HTR-8/SVneo (cell line): ENCODE measurements around the gene TNNI3K.
A peak's percentile ranks its signal among the peaks of the same experiment; 100 is the strongest.
"Not testable (repeated sequence)": the region's sequence is repeated elsewhere in the genome, so short reads cannot be mapped to it uniquely, and the experiment has no call there.

Experiments used
- DNase-seq: peaks from one replicate; pipeline ENCODE4 v3.0.0; 2011; ENCODE audit warnings: low spot score, mixed read lengths; ENCODE audit not compliant: insufficient read length
- FAIRE-seq: peaks from 2 replicates; lab custom pipeline; 2011; peaks lifted over from hg19 to GRCh38; lab: Jason Lieb, UNC

TNNI3K gene

DNA sequence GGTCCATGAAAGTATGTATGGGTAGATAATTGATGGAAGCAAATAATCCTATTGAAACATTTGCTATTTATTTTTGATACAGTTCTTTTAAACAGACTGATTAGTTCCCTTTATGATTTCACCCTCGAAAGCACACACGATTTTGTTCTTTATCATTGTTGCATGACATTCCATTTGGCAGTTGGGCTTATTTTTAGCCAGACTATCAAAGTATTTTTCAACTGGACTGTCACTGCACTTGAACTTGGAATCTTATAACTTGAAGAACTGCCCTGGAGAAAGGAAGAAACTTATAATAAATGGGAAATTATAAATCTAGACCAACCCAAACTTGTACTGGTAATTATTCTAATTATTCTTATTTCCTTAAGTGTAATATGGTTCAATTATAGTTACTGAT is at the start of gene TNNI3K:
Gene TNNI3K (plus strand): TSS at position 235 of the 400 bp plus-strand sequence. CDS start 65 bp downstream, at position 300.
- no peak for DNase-seq
- no peak for FAIRE-seq

GRCh38 chr1:74193908-74194307 is 41.3 kb upstream of the TNNI3K start:
- DNase-seq (no peak), FAIRE-seq (no peak)

- FAIRE-seq (no peak), DNase-seq (no peak)
Measured at GRCh38 chr1:74195339-74195738, 39.8 kb upstream of the TNNI3K start.

GRCh38 chr1:74197255-74197654 is 37.9 kb upstream of the TNNI3K start:
- no peak for DNase-seq

GRCh38 chr1:74197657-74198552 is 37.3 kb upstream of the TNNI3K start, which contains the start of the genes FPGT and LRRIQ3:
TSS of gene FPGT (plus strand) at chr1:74198242. CDS start at chr1:74198279, 37 bp downstream.
TSS of gene LRRIQ3 (minus strand) at chr1:74198176. CDS start at chr1:74183684, 14,492 bp downstream.
- FAIRE-seq (peak; percentile 87), DNase-seq (peak; percentile 81)

More at GRCh38 chr1:74197255-74197654, 37.9 kb upstream of the TNNI3K start:
- no peak for FAIRE-seq

DNA sequence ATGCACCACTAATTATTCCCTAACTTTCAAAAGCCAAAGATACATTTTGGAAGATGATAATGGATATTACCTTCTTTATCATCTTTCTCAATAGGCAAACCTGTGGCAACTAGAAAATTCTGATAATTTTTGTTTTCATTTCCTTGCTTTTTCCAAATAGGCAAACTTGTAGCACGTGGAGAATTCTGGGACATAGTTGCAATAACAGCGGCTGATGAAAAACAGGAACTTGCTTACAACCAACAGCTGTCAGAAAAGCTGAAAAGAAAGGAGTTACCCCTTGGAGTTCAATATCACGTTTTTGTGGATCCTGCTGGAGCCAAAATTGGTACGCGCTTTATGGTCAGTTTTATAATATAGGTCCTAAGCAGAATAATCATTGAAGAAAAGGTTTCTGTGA is 35.7 kb upstream of the TNNI3K start:
- no peak for FAIRE-seq
- DNase-seq, result no peak

DNA sequence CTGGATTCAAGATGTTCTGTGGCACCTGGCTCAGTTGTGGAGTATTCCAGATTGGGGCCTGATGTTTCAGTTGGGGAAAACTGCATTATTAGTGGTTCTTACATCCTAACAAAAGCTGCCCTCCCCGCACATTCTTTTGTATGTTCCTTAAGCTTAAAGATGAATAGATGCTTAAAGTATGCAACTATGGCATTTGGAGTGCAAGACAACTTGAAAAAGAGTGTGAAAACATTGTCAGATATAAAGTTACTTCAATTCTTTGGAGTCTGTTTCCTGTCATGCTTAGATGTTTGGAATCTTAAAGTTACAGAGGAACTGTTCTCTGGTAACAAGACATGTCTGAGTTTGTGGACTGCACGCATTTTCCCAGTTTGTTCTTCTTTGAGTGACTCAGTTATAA is 29.9 kb upstream of the TNNI3K start:
- no peak for FAIRE-seq
- no peak for DNase-seq

GRCh38 chr1:74215229-74215628 is 20.0 kb upstream of the TNNI3K start:
- no peak for FAIRE-seq
- DNase-seq, result no peak

- FAIRE-seq, result no peak
- DNase-seq, result no peak
Measured at GRCh38 chr1:74222701-74223100, 12.5 kb upstream of the TNNI3K start.

DNA sequence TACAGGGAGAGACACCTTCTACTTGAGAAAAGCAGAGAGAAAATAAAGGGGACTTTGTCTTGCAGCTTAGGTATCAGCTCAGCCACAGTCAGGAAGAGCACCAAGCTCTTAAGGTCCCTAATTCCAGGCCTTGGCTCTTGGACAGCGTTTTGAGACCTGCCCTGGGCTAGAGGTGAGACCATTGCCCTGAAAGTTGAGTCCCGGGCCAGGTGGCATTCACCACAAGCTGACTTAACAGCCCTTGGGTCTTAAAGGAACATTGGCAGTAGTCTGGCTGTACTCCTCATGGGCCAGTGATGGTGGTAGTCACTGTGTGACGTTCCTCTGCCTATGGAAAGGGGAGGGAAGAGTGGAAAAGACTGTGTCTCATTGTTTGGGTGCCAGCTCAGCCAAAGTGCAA is 11.7 kb upstream of the TNNI3K start:
- no peak for DNase-seq
- no peak for FAIRE-seq

DNA sequence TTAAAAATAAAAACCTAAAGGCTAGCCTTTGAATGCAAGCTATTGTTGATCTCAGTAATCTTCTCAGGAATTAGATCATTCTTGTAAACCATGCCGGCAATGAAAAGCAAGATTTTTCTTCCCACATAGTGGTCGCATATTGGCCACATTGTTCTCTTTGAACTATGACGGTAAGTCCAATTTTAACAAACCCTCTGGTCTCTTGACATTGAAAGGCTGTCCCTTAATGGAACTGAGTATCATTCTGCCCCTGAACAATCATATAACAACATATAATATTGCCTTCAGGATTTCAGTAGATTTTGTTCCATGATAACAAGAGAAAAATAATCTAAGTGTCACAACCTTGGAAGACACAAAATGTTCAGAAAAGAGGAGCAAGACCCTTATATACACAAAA is 1.3 kb downstream of the TNNI3K start:
- no peak for FAIRE-seq
- DNase-seq, result no peak

DNA sequence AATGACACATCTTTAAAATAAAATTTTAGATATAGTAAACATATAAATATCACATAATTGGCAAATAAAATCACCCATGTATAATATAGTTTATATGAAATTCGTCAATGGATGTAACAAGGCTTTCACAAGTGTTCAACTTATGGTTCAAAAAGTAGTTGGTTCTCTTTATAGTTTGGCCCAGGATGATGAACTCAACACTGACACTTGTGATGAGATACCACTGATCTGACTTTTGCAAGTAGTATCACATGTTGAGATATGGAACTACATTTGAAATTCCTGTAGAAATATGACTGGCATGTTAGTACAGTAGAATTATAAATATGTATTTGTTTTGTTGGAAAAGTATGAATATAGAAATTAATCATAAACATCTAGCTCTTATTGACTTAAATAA is 1.8 kb downstream of the TNNI3K start:
- DNase-seq, result no peak
- FAIRE-seq, result no peak

DNA sequence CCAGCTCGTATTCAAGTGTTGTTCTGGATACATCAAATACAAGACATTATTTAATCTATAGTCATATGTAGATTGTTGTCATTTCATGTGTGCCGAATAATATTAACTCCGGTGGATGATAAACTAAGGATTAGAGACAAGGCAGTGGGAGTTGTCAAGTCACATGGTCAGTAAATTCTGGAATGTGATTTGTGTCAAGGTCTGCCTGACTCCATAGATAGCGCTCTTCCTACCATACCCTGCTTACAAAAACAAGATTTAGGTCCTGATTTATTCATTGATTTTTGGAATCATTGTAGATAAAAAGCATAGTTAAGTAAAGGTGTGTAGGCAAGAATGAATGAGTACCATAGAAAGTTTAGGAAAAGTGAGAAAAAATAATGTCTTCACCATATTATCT is 2.6 kb downstream of the TNNI3K start:
- no peak for FAIRE-seq

DNA sequence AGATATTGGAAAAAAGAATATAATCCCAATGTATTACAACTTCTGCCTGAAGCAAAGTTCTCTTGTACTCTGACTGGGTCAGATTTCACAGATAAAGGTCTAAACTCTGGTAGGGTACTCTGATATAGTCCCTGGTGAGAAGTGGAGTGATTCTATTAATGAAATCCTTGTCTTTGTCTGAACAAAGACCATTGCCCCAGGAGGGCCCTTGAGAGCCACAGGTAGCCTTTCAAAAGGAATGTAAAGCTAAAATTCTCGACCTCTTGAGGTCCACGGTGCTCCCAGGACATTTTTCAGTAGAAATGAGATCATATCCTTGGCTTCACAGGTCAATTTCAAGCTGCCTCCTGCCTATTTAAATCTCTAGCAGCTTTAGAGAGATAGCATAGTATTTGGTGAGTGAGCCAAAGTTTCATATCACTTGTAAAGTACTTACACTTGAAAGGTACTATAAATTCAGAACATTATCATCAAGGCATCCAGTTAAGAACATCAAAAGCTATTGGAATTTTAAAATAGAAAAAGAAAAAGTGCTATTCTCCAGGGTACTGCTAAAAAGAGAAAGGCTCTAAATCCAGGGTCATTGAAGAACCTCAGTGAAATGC is 10.1 kb downstream of the TNNI3K start:
- DNase-seq (no peak), FAIRE-seq (no peak)

More for the DNA sequence above, 2.6 kb downstream of the TNNI3K start:
- DNase-seq, result no peak

DNA sequence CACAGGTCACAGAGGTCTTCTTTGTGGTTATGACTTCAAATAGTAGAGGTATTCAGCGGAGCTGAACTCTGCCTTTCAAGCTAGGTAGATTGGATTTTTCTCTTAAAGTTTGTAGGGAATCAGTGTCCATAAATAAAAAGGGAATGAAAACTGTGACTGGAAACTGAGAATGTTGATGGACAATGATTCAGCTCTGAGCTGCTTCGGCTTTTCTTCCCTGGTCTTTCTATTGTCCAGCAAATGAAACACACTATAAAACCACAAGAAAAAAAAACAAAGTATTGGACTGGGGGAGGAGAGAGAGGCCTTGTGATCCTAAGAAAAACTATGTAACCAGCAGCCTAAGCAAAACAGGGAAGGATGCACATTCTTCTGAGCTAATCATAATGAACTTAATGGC is 11.1 kb downstream of the TNNI3K start:
- no peak for DNase-seq
- no peak for FAIRE-seq

GRCh38 chr1:74247881-74248528 is 12.8 kb downstream of the TNNI3K start:
- DNase-seq (no peak), FAIRE-seq (no peak)

DNA sequence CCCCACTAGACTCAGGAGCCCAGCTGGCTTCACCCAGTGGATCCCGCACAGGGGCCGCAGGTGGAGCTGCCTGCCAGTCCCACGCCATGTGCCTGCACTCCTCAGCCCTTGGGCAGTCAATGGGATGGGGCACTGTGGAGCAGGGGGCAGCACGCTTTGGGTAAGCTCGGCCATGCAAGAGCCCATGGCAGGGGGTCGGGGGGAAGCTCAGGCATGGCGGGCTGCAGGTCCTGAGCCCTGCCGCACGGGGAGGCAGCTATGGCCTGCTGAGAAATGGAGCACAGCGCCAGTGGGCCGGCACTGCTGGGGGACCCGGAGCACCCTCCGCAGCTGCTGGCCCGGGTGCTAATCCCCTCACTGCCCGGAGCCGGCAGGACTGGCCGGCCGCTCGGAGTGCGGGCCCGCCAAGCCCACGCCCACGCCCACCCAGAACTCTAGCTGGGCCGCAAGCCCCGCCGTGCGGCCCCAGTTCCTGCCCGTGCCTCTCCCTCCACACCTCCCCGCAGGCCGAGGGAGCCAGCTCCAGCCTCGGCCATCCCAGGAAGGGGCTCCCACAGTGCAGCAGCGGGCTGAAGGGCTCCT is 18.1 kb downstream of the TNNI3K start:
- DNase-seq, FAIRE-seq: not testable (repeated sequence)

DNA sequence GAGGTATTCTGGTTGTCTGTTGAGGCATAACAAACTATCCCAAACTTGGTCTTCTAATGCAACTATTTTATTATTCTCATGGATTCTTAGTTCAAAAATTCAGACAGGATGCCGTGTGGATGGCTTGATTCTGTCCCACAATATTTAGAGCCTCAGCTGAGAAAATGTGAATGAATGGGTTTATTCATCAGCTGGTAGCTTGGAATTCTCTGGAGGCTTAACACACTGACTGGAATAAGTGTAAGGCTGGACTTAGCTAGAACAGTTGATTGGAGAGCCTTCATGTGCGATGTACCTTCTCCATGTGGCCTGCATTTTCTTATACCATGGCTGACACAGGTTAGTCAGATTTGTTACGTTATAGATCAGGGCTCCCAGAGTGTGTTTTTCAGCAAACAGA is 30.8 kb downstream of the TNNI3K start:
- DNase-seq (no peak), FAIRE-seq (no peak)

- no peak for FAIRE-seq
- no peak for DNase-seq
Measured at GRCh38 chr1:74271503-74271902, 36.3 kb downstream of the TNNI3K start.

DNA sequence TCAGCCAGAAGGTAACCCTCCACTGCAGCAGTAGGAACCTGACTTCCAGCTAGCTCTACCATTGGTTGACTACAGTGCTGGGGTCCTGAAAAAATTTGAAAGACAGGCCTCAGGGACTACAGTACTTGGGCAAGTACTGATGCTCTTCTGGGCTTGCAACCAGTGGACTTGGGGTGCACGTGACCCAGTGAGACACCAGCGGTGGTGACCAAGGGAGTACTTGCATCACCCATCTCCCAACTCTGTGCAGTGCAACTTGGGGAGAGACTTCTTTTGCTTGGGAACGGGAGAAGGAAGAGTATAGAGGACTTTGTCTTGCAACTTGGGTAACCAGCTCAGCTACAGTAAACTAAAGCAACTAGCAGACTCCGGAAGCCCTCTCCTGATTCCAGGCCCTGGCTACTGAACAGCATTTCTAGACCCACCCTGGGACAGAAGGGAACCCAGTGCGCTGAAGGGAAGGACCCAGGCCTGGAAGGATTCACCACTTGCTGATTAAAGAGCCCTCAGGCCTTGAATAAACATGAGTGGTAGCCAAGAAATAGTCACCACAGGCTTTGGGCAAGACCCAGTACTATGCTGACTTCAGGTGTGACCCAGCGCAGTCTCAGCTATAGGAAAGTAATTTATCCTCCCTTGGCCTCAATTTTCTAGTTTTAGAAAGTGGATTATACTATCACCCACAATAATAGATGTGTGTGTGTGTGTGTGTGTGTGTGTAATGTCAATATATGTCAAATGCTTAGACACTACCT is 45.6 kb downstream of the TNNI3K start:
- FAIRE-seq, result no peak
- no peak for DNase-seq
